H1 (cell line): ENCODE results near the gene ASAP3. TPM values are rescaled to one million over a fixed set of nuclear protein-coding genes. Genes with fewer than 3 reads are reported as not detected.

Experiments used
- CBX8 ChIP-seq: fragments of 300-800, 300-1000 bp; sonication (generic); IDR thresholded peaks from 2 replicates; pipeline ENCODE4 v1.7.1; 2016; ENCODE audit warnings: low read depth, low read length, borderline replicate concordance
- HDAC2 ChIP-seq, 2 experiments: fragments of 300-600 bp in 1 of 2; sonication (generic) in 1 of 2; IDR thresholded peaks; 2 replicates each; pipeline ENCODE4 v1.6.1; 2011 to 2012; ENCODE audit warnings: low read depth in 2 of 2, low read length in 2 of 2, mild to moderate bottlenecking in 2 of 2, moderate library complexity in 2 of 2, borderline replicate concordance in 1 of 2, inconsistent platforms in 1 of 2
- MAFK ChIP-seq: IDR thresholded peaks from 2 replicates; pipeline ENCODE4 v1.6.1; 2012; ENCODE audit warnings: low read depth, mild to moderate bottlenecking, improper control_type of control experiment, low read length
- SAP30 ChIP-seq: fragments of 300-600 bp; sonication (generic); IDR thresholded peaks from 2 replicates; pipeline ENCODE4 v1.7.1; 2012; ENCODE audit warnings: low read length, moderate library complexity, mild to moderate bottlenecking, inconsistent platforms; ENCODE audit not compliant: insufficient read depth, insufficient replicate concordance
- polyA plus RNA-seq, 7 experiments: library from polyadenylated mRNA; depleted of rRNA in 3 of 7; stranded (reverse) in 5 of 7; unstranded in 2 of 7; fragments of >200 nt in 5 of 7; fragments of 200-250 nt in 2 of 7; gene quantifications; 1 replicate in 5 of 7; 2 replicates in 1 of 7; 4 replicates in 1 of 7; pipeline versions ENCODE4 v1.2.1 to v1.2.3, GENCODE V29; 2011 to 2013; ENCODE audit warnings: missing spikeins in 2 of 7, mixed read lengths in 2 of 7
- total RNA-seq: library from RNA; stranded (reverse); fragmentation: NEBNext Ultra II Directional; extraction: Animal tissue kit (Norgen Biotek cat#: 25700); gene quantifications from 2 replicates; pipeline ENCODE4 v1.2.1, GENCODE V29; 2021

Gene ASAP3
- total and polyA plus RNA-seq, 2 of the 8 experiments (the other 6 are each of a cell fraction or from before 2014, with no cell fraction given): 53.1 to 58.0 TPM

DNA sequence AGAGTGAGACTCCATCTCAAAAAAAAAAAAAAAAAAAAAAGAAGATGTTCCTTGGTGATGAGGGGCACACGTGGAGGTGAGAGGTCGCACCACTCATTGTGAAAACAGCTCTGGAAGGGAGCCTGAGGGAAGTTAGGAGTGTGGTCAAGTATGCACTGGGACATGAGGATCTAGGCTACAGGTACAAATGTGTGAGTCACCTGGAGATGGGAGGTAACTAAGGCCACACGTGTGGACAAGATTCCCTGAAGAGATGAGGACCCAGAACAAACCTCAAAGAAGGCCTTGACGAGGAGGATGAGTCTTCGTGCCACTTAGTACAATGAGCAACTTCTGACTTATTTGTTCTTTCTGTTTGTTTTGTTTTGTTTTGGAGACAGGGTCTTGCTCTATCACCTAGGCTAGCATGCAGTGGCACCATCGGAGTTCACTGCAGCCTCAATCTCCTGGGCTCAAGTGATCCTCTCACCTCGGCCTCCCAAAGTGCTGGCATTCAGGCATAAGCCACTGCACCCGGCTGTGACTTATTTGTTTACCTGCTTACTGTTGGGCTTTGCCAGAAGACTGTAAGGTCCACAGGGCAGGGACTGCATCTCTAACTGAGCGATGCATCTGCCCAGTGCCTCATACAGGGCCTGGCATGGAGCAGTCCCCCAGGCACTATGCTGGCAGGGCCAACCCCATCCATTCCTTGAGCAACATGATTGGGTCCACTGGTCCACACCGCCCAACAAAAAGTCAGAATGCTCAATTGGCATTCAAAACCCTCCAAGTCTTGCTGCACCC is 6.4 kb downstream of the ASAP3 start (continued):
- TF ChIP-seq MAFK: no peak
- no peak for TF ChIP-seq CBX8
- no peak for TF ChIP-seq SAP30
- TF ChIP-seq HDAC2 (IDR thresholded peaks at IDR 0.05; ENCODE audit: borderline replicate concordance in 1 of 2, low read depth in 2 of 2, low read length in 2 of 2): no peak
- TF ChIP-seq, all 59 proteins: peak for 0
